Stimulated activated CD8-positive, alpha-beta memory T cell treated with anti-CD3 and anti-CD28 coated beads, Interleukin-15, amount 100 ng/mL, for 24 hours (primary cell): Measurements from ENCODE around the gene CAMLG.

Experiments used
- DNase-seq: peaks from one replicate; pipeline ENCODE4 v3.0.0-alpha.2; 2020; ENCODE audit warnings: low read depth

Gene CAMLG

GRCh38 chr5:134784241-134784920, 46.0 kb downstream of the CAMLG start:
- no peak for DNase-seq

GRCh38 chr5:134784946-134785620, 46.7 kb downstream of the CAMLG start:
- DNase-seq, result no peak

GRCh38 chr5:134787692-134788091, 49.3 kb downstream of the CAMLG start:
- DNase-seq, result no peak

GRCh38 chr5:134791580-134791979, 53.2 kb downstream of the CAMLG start:
- DNase-seq, result no peak

GRCh38 chr5:134792286-134792685, 53.9 kb downstream of the CAMLG start:
- DNase-seq, result no peak

GRCh38 chr5:134793111-134793510, 54.8 kb downstream of the CAMLG start:
- DNase-seq, result no peak

GRCh38 chr5:134794082-134794481, 55.7 kb downstream of the CAMLG start:
- no peak for DNase-seq

GRCh38 chr5:134794819-134795218, 56.5 kb downstream of the CAMLG start:
- no peak for DNase-seq

- no peak for DNase-seq
Measured at GRCh38 chr5:134798468-134798867, 60.1 kb downstream of the CAMLG start.
